B cell (primary cell): ENCODE measurements around the gene CADPS.

Experiments
- EZH2 ChIP-seq: IDR thresholded peaks from 2 replicates; pipeline ENCODE4 v1.6.1; 2012; ENCODE audit warnings: borderline replicate concordance, low read depth, mild to moderate bottlenecking, moderate library complexity, low read length; ENCODE audit not compliant: insufficient read depth, poor library complexity, severe bottlenecking
- TF ChIP-seq, protein P1 (sequence below): fragments of 200-600 bp; IDR thresholded peaks from one replicate; pipeline ENCODE4 v1.8.0; 2022; ENCODE audit warnings: antibody characterized with exemption, mild to moderate bottlenecking

DNA sequence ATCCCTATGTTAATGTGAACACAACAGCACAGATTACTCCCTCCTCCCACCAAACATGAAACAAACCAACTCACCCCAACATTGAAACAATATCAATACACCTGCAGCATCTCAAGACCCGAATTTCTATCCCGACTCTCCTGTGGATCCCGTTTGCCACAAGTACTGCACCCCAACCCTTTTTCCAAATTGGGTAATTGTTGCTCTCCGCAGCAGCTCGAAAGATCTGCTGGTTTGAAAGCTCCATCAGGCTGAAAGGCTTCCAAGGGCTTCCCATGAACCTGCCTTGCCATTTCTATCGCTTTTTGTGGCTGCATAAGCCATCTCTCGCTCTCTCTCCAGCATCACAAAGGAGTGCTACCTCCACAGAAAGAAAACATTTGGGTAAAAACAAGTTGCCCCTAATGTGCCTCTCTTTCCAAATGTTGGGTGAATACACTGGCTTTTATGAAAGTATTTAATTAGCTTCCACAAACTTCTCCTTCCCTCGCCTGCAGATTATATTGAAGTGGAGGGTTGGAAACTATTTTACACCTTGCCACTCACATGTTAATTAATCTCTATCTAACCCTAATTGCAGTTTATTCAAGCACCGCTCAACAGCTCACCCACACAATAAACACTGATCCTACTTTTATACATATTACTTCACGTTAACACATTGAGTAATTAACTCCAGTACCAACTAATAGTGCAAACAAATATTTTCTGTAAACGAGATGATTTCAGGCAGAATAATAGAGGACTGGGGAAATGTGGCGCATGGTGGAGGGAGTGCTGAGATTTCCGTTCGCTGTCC lies 499.4 kb downstream of the CADPS start:
- TF ChIP-seq EZH2: no peak
- TF ChIP-seq, protein P1, sequence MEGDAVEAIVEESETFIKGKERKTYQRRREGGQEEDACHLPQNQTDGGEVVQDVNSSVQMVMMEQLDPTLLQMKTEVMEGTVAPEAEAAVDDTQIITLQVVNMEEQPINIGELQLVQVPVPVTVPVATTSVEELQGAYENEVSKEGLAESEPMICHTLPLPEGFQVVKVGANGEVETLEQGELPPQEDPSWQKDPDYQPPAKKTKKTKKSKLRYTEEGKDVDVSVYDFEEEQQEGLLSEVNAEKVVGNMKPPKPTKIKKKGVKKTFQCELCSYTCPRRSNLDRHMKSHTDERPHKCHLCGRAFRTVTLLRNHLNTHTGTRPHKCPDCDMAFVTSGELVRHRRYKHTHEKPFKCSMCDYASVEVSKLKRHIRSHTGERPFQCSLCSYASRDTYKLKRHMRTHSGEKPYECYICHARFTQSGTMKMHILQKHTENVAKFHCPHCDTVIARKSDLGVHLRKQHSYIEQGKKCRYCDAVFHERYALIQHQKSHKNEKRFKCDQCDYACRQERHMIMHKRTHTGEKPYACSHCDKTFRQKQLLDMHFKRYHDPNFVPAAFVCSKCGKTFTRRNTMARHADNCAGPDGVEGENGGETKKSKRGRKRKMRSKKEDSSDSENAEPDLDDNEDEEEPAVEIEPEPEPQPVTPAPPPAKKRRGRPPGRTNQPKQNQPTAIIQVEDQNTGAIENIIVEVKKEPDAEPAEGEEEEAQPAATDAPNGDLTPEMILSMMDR: no peak
